ENCODE data around the gene GOLM1.
"Not testable (repeated sequence)": the region's sequence is repeated elsewhere in the genome, so short reads cannot be mapped to it uniquely, and the experiment has no call there.

The GOLM1 gene, protein sequence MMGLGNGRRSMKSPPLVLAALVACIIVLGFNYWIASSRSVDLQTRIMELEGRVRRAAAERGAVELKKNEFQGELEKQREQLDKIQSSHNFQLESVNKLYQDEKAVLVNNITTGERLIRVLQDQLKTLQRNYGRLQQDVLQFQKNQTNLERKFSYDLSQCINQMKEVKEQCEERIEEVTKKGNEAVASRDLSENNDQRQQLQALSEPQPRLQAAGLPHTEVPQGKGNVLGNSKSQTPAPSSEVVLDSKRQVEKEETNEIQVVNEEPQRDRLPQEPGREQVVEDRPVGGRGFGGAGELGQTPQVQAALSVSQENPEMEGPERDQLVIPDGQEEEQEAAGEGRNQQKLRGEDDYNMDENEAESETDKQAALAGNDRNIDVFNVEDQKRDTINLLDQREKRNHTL

GRCh38 chr9:86098824-86099700 lies at the start of gene GOLM1:
Gene GOLM1 (minus strand): TSS chr9:86099558. CDS start chr9:86079320, 20,238 bp downstream.
- DNase-seq: peak; percentile 44

DNA sequence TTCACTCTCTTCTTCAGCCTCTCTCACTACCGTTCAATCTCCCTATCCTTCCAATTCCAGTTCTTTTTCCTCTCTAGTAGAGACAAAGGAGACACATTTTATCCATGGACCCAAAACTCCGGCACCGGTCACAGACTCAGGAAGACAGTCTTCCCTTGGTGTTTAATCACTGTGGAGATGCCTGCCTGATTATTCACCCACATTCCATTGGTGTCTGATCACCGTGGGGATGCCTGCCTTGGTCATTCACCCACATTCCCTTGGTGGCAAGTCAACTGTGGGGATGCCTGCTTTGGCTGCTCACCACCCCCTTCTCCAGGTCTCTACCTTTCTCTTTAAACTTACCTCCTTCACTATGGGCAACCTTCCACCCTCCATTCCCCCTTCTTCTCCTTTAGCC lies 47.3 kb upstream of the GOLM1 start:
- DNase-seq: not testable (repeated sequence)

DNA sequence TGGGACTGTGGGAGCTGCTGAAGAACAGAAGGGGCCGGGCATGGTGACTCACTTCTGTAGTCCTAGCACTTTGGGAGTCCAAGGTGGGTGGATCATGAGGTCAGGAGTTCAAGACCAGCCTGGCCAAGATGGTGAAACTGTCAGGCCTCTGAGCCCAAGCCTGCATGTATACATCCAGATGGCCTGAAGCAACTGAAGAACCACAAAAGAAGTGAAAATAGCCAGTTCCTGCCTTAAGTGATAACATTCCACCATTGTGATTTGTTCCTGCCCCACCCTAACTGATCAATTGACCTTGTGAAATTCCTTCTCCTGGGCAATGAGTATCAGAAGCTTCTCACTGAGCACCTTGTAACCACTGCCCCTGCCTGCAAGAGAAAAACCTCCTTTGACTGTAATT lies 46.6 kb upstream of the GOLM1 start:
- not testable (repeated sequence) for DNase-seq

- DNase-seq: no peak
These were observed 43.6 kb upstream of the GOLM1 start for GRCh38 chr9:86142973-86143372.

GRCh38 chr9:86141843-86142242 lies 42.5 kb upstream of the GOLM1 start:
- no peak for DNase-seq

DNA sequence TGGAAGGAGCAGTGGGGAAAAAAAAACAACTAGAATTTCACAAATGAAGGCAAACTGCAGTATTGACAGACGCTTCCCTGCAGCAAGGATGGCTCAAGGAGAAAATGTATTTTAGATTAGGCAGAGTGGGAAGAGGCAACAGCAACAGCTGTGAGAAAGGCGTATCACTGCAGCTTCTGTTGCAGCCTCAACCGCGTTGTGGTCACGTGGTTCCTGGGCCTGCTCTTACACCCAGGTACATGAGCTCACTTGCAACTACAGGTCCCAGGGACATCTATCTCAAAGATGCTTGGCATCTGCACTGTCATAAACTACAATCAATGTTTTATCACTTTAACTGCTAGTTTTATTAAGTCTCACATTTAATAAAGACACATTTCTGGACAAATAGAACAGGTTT lies 36.0 kb upstream of the GOLM1 start:
- DNase-seq: no peak

DNA sequence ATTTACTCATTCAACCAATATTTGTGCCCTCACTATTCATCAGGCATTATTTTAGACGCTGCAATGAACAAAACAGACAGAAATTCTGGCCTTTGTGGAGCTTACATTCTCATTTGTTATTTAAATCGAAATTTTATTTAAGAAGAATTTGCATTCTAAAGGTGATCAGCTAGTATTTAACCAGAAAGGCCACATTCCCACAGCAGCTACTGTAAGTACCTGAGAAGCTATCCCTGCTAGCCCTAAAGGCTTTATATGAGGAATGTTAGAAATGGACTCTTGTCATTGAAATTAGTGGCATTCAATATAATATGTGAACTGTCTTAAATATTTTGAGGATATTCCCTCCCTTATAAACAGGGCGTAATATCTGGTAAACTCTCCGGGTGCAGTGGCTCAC lies 35.0 kb upstream of the GOLM1 start:
- no peak for DNase-seq

- DNase-seq: no peak
These were observed 29.0 kb upstream of the GOLM1 start for GRCh38 chr9:86128235-86128822.

DNA sequence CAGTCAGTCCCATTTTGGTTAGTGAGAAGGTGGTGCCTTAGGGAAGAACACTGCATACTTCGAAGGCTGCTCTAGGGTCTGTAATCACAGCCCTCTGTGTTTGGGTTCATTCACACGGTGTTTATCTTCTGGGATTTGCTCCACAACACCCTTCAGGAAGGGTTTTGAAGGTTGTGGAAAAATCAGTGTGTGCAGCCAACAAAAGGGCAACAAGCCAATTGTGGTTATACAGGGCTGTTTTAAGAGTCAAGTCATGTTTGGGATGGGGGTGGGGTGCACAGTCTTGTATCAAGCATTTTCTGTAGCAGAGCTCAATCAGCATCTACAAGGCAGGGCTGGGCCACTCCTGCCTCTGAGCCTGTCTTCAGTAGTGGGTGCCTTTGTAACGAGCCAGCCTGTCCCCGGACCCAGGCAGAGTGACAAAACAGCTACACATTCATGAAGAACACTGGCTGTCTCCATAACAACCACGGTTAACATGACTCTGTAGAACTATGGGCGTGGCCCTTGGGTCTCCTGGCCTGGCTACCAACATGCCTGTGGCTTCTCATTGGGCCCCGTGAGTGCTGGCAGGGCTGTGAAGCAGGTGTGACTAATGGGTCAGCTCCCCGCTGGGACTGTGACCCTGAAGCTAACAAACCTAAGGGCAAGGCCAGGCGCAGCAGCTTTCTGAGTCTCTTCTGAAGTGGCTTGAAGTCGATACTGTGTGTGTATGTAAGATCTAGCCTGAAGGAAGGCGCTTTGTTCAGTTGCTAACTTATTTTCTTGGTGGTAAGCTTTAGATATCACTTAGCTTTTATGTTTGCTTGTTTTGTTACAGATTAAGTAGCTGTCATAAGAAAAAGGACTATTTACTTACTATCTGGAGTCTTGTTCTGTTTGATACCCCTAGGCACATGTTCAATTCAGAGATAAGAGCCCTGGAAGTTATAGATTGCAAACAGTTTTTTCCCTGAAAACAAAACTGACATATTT lies 27.9 kb upstream of the GOLM1 start:
- peak; percentile 99 for DNase-seq

DNA sequence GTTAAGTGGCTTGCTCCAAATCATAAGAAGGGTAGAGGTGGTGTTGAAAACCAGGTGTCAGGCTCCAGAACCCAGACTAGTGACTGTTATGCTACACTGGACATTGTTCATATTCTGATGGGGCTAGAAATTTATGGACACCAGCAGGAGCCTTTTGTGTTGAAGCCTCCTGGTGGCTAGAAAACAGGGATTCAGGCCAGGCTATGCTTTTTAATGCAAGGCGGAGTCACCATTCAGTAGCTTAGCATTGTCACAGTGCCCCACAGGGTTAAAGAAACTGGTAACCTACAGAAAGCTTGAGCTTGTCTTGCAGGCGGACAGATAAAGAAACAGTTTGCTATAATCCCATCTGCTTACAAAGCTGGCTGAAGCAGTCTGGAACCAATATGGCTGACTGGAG lies 23.0 kb upstream of the GOLM1 start:
- peak; percentile 70 for DNase-seq

- DNase-seq: no peak
These were observed 20.1 kb upstream of the GOLM1 start for GRCh38 chr9:86119457-86119856.

DNA sequence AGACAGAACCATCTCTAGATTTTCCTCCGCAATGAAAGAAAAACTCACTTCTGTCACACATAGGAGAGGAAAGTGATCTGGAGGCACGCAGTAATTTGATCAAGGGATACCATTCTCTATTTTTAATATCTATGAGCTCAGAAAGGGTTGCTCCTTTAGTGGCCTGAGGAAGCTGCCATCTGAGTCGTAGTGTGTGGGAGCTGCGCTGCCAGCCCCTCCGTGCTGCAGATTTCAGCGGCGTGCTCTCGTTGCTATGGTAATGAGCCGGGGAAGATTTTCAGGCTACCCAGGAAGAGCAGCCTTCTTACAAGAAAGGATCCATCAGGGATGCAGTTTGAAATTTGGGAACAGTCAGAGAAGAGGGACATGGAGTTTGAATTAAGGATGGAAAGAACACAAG lies 17.1 kb upstream of the GOLM1 start:
- no peak for DNase-seq

DNA sequence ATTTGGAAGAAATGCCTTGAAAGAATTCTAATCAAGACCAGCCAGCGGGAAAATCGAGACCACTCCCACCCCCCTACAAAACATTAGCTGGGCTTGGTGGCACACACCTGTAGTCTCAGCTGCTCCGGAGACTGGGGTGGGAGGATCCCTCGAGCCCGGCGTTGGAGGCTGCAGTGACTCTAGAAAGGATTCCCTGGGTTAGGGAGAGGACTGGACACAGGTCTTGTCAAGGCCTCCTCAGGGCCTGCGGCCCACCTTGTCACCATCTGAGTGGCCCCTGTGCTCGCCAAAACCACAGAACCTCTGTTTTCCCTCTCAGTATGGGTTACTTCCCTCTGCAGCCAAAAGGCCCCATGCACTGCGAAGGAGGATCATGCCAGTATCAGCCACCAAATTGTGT lies 16.5 kb upstream of the GOLM1 start:
- DNase-seq: no peak

DNA sequence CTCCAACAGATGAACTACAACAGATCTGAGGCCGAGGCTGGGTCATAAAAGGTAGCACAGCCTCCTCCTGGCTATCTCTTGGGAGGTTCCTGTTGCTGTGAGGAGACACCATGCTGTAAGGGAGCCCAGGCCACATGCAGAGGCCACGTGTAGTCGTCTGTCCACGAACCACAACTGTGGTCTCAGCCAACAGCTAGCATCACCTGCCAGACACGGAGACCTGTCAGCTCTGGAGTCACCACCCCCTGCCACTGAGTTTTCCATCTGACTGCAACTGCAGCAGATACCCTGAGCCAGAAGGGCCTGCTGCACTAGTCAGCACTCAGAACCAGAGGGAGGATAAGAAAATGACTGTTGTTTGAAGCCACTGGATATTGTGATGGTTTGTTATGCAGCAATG lies 12.7 kb upstream of the GOLM1 start:
- no peak for DNase-seq

DNA sequence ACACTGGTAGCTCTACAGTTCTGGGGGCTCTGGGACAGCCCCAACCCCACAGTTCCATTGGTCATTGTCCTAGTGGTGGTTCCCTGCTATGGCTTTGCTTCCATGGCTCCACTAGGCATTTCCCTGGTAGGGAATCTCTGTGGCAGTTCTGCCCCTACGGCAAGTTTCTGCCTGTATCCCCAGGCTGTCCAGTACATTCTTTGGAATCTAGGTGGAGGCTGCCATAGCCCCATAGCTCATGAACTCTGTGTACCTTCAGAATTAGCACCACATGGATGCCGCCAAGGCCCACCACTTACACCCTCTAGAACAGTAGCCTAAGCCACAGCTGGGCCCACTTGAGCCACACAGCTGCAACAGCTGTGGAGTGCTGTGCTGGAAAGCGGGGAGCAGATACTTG lies 3.3 kb upstream of the GOLM1 start:
- DNase-seq: no peak

DNA sequence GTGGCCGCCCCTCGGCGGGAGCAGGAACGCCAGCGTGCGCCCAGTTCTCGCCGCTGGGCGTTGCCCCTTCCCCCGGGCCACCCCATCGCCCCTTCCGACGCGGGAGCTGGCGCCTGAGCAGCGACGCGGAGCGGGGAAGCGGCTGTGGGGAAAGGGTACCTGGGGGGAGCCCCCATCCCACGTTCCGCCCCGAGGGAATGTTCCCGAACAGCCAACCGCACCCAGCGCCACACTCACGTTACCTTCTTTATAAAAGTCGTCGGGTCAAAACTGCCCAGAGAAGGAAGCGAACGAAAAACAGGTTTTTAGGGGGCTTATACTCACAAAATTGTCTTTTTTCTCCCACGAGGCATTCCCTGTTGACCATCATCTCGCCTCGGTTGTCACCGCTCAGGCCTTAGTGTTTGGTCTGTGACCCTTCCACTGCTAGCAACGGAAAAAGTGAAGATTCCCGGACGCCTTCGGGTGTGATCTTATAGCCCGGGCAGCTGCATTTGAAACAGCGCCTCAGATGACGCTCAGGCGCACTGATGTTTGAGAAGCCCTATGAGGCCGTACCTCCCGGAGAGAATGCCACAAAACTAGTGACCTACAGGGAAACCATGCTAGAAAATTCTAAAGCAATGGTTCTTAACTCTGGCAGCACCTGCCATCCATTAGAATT lies 475 bp upstream of the GOLM1 start:
- DNase-seq: no peak

- peak; percentile 58 for DNase-seq
These were observed 1.7 kb downstream of the GOLM1 start for GRCh38 chr9:86097510-86098224.

- no peak for DNase-seq
These were observed 3.0 kb downstream of the GOLM1 start for GRCh38 chr9:86096386-86096785.

DNA sequence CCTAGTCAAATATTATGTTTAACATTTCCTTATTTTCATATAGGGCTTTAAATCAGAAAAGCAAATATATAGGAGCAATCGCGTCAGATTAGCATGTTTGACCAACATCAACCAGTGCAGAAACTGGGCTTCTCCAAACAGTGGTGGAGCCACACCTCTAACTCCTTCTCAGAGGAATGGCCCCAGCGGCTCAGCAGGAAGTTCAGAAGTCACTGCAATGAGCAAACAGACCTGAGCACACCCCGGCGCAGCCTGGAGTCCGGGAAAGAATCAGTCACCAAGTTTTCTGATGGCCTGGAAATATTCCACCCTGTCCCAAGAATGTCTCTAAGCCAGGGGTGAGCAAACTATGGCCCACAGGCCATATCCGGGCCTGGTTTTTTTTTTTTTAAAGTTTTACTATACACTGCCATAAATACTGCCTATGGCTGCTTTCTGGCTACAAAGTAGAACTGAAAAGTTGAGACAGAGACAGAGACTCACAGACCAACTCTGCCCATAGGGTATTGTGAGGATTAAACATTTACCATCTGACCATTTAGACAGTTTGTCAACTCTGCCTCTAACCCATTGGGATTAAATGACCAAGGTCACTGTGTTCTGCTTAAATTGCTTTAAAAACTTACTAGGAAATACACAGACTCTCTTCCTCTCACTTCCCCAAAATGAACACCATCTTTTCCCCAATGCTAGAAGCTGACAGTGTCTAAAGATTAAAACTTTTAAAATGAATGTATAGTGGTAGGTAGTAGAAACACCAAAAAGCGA lies 5.4 kb downstream of the GOLM1 start:
- peak; percentile 63 for DNase-seq

DNA sequence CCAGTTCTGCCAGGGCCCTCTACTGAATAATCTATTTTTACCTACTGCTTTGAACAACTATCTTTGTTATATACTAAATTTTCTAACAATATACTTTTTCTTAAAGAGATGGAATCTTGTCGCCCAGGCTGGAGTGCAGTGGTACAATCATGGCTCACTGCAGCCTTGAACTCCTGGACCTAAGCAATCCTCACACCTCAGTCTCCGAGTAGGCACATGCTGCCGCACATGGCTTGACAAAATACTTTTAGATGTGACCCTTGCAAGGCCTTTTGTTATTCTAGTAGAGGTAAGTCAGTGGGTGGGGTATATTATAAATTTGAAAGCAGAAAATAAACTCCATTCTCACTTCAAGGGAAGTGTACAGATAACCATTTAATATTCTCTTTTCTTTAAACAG lies 7.9 kb downstream of the GOLM1 start:
- DNase-seq: no peak
